ENCODE data around the gene PARVG. TPM values are rescaled to one million over a fixed set of nuclear protein-coding genes. Genes with fewer than 3 reads are reported as not detected.

PARVG gene
- polyA plus RNA-seq, 4 donors: 1.1 to 7.0 (median 5.5) TPM

DNA sequence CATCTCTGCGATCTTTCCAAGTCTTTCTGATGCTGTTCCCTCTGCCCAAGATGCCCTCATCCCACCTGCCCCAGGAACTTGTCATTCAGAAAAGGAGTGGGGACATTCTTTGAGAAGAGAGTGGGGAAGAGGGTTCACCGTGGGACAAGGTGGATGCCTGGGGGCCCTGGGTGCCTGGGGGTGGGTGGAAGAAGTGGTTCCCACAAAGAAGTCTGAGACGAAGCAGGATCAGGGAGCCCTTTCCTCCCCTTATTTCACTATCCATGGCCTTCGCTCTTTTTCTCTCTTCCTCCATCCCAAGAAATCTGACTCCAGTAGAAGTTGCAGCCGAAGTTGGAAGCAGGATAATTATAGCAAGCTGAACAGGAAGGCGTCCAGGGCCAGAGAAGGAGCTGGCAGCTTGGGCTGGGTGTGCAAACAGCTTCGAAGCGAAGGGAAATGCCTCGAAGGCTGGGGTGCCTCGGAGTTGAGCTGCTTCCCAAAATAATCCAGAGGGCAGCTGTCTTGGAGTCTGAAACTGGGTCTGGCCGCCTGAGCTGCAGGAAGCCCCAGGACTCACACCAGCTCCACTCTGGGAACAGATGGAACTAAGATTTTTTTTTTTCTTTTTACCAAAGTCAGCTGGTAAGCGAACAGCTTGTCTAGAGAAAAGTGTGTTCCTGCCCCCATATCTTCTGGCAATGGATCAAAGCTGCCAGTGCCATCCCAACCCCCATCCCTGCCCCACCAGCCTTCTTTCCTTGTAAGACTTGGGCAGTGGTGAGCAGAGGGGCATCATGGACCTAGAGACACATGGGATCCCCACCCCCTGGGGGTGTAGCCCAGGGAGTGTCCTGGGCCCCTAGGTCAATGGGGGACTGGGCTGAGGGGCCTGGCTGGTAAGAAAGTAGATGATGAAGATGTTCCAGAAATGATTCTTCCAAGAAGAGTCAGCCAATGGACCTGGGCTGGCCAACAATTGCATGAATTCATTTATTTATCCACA lies 31.5 kb downstream of the PARVG start:
- peaks cover 0 to 2% of the 10 kb centered on the region in 2 donors for H3K9me3 ChIP-seq (ENCODE audit: control insufficient read depth in 2 of 2, insufficient read depth in 1 of 2, low read depth in 1 of 2, low read length in 1 of 2)
- H3K4me1 ChIP-seq (ENCODE audit: control insufficient read depth in 3 of 3, insufficient read depth in 2 of 3, low read depth in 1 of 3, low read length in 2 of 3): no peaks in the 10 kb centered on the region
- DNase-seq (no peak), FAIRE-seq (no peak)
- no peak overlapping the region for H3K4me3 ChIP-seq (ENCODE audit: low read depth in 1 of 3, low read length in 3 of 3)
- 50 to 74% (median 67%) methylated on average over 12 of the region's 12 CpGs for WGBS, 3 donors
- H3K27ac ChIP-seq (ENCODE audit: low read depth in 1 of 3, low read length in 2 of 3): no peak overlapping the region
- no peaks in the 10 kb centered on the region for H3K27me3 ChIP-seq (ENCODE audit: control insufficient read depth in 3 of 3, insufficient read depth in 3 of 3, low read length in 3 of 3)
- no peaks in the 10 kb centered on the region for H3K36me3 ChIP-seq (ENCODE audit: control insufficient read depth in 3 of 3, insufficient read depth in 2 of 3, low read depth in 1 of 3, low read length in 3 of 3)

- Histone ChIP-seq H3K27me3 (ENCODE audit: control insufficient read depth in 3 of 3, insufficient read depth in 3 of 3, low read length in 3 of 3) (no peaks in the 10 kb centered on the region), H3K36me3 (ENCODE audit: control insufficient read depth in 3 of 3, insufficient read depth in 2 of 3, low read depth in 1 of 3, low read length in 3 of 3) (no peaks in the 10 kb centered on the region), H3K27ac (ENCODE audit: low read depth in 1 of 3, low read length in 2 of 3) (no peak overlapping the region), H3K9me3 (ENCODE audit: control insufficient read depth in 2 of 2, insufficient read depth in 1 of 2, low read depth in 1 of 2, low read length in 1 of 2) (peaks cover 0 to 2% of the 10 kb centered on the region in 2 donors), H3K4me3 (ENCODE audit: low read depth in 1 of 3, low read length in 3 of 3) (no peak overlapping the region), H3K4me1 (ENCODE audit: control insufficient read depth in 3 of 3, insufficient read depth in 2 of 3, low read depth in 1 of 3, low read length in 2 of 3) (no peaks in the 10 kb centered on the region)
- DNase-seq (no peak), FAIRE-seq (no peak)
- WGBS, 3 donors: 65 to 88% (median 84%) methylated on average over 1 of the region's 1 CpG
Observed at GRCh38 chr22:44212936-44213335, 32.2 kb downstream of the PARVG start.

GRCh38 chr22:44213489-44214043 lies 32.8 kb downstream of the PARVG start:
- 78 to 85% (median 84%) methylated on average over 3 of the region's 3 CpGs for WGBS, 3 donors
- H3K27ac ChIP-seq (ENCODE audit: low read depth in 1 of 3, low read length in 2 of 3): no peak overlapping the region
- H3K27me3 ChIP-seq (ENCODE audit: control insufficient read depth in 3 of 3, insufficient read depth in 3 of 3, low read length in 3 of 3): no peaks in the 10 kb centered on the region
- no peak overlapping the region for H3K4me3 ChIP-seq (ENCODE audit: low read depth in 1 of 3, low read length in 3 of 3)
- DNase-seq: no peak
- H3K4me1 ChIP-seq (ENCODE audit: control insufficient read depth in 3 of 3, insufficient read depth in 2 of 3, low read depth in 1 of 3, low read length in 2 of 3): no peaks in the 10 kb centered on the region
- FAIRE-seq: no peak
- peaks cover 0 to 2% of the 10 kb centered on the region in 2 donors for H3K9me3 ChIP-seq (ENCODE audit: control insufficient read depth in 2 of 2, insufficient read depth in 1 of 2, low read depth in 1 of 2, low read length in 1 of 2)
- H3K36me3 ChIP-seq (ENCODE audit: control insufficient read depth in 3 of 3, insufficient read depth in 2 of 3, low read depth in 1 of 3, low read length in 3 of 3): no peaks in the 10 kb centered on the region

- FAIRE-seq (no peak), DNase-seq (no peak)
- no peak overlapping the region for H3K4me3 ChIP-seq (ENCODE audit: low read depth in 1 of 3, low read length in 3 of 3)
- WGBS, 3 donors: 87 to 89% (median 88%) methylated on average over 3 of the region's 3 CpGs
- H3K27ac ChIP-seq (ENCODE audit: low read depth in 1 of 3, low read length in 2 of 3): no peak overlapping the region
- peaks cover 0 to 2% of the 10 kb centered on the region in 2 donors for H3K9me3 ChIP-seq (ENCODE audit: control insufficient read depth in 2 of 2, insufficient read depth in 1 of 2, low read depth in 1 of 2, low read length in 1 of 2)
- no peaks in the 10 kb centered on the region for H3K36me3 ChIP-seq (ENCODE audit: control insufficient read depth in 3 of 3, insufficient read depth in 2 of 3, low read depth in 1 of 3, low read length in 3 of 3)
- H3K4me1 ChIP-seq (ENCODE audit: control insufficient read depth in 3 of 3, insufficient read depth in 2 of 3, low read depth in 1 of 3, low read length in 2 of 3): no peaks in the 10 kb centered on the region
- no peaks in the 10 kb centered on the region for H3K27me3 ChIP-seq (ENCODE audit: control insufficient read depth in 3 of 3, insufficient read depth in 3 of 3, low read length in 3 of 3)
Observed at GRCh38 chr22:44214187-44214586, 33.5 kb downstream of the PARVG start.

GRCh38 chr22:44214764-44215163 lies 34.0 kb downstream of the PARVG start:
- Histone ChIP-seq H3K36me3 (ENCODE audit: control insufficient read depth in 3 of 3, insufficient read depth in 2 of 3, low read depth in 1 of 3, low read length in 3 of 3) (no peaks in the 10 kb centered on the region), H3K9me3 (ENCODE audit: control insufficient read depth in 2 of 2, insufficient read depth in 1 of 2, low read depth in 1 of 2, low read length in 1 of 2) (peaks cover 0 to 2% of the 10 kb centered on the region in 2 donors), H3K27ac (ENCODE audit: low read depth in 1 of 3, low read length in 2 of 3) (no peak overlapping the region), H3K4me1 (ENCODE audit: control insufficient read depth in 3 of 3, insufficient read depth in 2 of 3, low read depth in 1 of 3, low read length in 2 of 3) (no peaks in the 10 kb centered on the region), H3K4me3 (ENCODE audit: low read depth in 1 of 3, low read length in 3 of 3) (no peak overlapping the region), H3K27me3 (ENCODE audit: control insufficient read depth in 3 of 3, insufficient read depth in 3 of 3, low read length in 3 of 3) (no peaks in the 10 kb centered on the region)
- 78 to 81% (median 78%) methylated on average over 6 of the region's 6 CpGs for WGBS, 3 donors
- no peak for DNase-seq
- no peak for FAIRE-seq

DNA sequence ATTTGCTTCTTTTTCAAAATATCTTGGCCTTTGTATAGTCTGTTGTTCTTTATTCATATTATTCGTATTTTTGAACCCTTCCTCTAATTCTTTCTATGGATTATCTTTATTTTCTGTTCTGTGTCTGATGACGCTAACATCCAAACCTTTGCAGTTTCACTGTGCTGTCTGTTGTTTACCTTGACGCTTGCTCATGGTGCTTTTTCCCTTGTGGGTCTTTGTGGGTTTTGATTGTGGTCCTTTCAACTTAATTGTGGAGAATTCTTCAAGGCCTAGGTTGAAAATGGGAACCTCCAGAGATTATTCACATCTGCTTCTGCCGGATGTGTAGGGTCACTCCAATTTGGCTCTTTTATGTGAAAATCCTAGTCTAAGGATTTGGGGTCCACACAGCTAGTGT lies 34.6 kb downstream of the PARVG start:
- DNase-seq: no peak
- WGBS, 3 donors: 80 to 86% (median 82%) methylated on average over 4 of the region's 4 CpGs

GRCh38 chr22:44217346-44217745 lies 36.6 kb downstream of the PARVG start:
- DNase-seq (no peak), FAIRE-seq (no peak)
- no peak overlapping the region for H3K27ac ChIP-seq (ENCODE audit: low read depth in 1 of 3, low read length in 2 of 3)
- 68 to 88% (median 72%) methylated on average over 7 of the region's 7 CpGs for WGBS, 3 donors
- H3K36me3 ChIP-seq (ENCODE audit: control insufficient read depth in 3 of 3, insufficient read depth in 2 of 3, low read depth in 1 of 3, low read length in 3 of 3): no peaks in the 10 kb centered on the region
- H3K27me3 ChIP-seq (ENCODE audit: control insufficient read depth in 3 of 3, insufficient read depth in 3 of 3, low read length in 3 of 3): no peaks in the 10 kb centered on the region
- no peaks in the 10 kb centered on the region for H3K4me1 ChIP-seq (ENCODE audit: control insufficient read depth in 3 of 3, insufficient read depth in 2 of 3, low read depth in 1 of 3, low read length in 2 of 3)
- peaks cover 0 to 2% of the 10 kb centered on the region in 2 donors for H3K9me3 ChIP-seq (ENCODE audit: control insufficient read depth in 2 of 2, insufficient read depth in 1 of 2, low read depth in 1 of 2, low read length in 1 of 2)
- H3K4me3 ChIP-seq (ENCODE audit: low read depth in 1 of 3, low read length in 3 of 3): no peak overlapping the region

More for the DNA sequence above, 34.6 kb downstream of the PARVG start:
- no peak for FAIRE-seq
- no peaks in the 10 kb centered on the region for H3K27me3 ChIP-seq (ENCODE audit: control insufficient read depth in 3 of 3, insufficient read depth in 3 of 3, low read length in 3 of 3)
- H3K4me3 ChIP-seq (ENCODE audit: low read depth in 1 of 3, low read length in 3 of 3): no peak overlapping the region
- H3K27ac ChIP-seq (ENCODE audit: low read depth in 1 of 3, low read length in 2 of 3): no peak overlapping the region
- H3K9me3 ChIP-seq (ENCODE audit: control insufficient read depth in 2 of 2, insufficient read depth in 1 of 2, low read depth in 1 of 2, low read length in 1 of 2): peaks cover 0 to 2% of the 10 kb centered on the region in 2 donors
- H3K36me3 ChIP-seq (ENCODE audit: control insufficient read depth in 3 of 3, insufficient read depth in 2 of 3, low read depth in 1 of 3, low read length in 3 of 3): no peaks in the 10 kb centered on the region
- H3K4me1 ChIP-seq (ENCODE audit: control insufficient read depth in 3 of 3, insufficient read depth in 2 of 3, low read depth in 1 of 3, low read length in 2 of 3): no peaks in the 10 kb centered on the region

DNA sequence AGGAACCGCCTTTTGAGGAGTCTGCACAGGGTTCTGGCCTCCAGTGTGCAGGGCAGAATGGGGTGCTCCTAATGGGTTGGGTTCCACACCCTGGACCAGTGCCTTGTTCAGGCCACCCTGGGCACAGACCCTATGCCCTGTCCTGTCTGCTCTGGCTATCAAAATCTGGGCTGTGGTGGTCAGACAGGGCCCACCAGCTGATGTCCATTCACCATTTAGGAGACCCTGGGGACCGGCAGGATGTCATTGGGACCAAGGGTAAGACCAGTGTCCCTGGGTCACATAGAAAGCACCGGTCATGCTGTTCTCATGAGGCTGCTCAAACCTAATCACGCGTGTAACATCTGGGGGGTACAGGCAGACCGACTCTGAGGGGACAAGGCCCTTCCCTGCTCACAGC lies 37.3 kb downstream of the PARVG start:
- Histone ChIP-seq H3K36me3 (ENCODE audit: control insufficient read depth in 3 of 3, insufficient read depth in 2 of 3, low read depth in 1 of 3, low read length in 3 of 3) (no peaks in the 10 kb centered on the region), H3K9me3 (ENCODE audit: control insufficient read depth in 2 of 2, insufficient read depth in 1 of 2, low read depth in 1 of 2, low read length in 1 of 2) (peaks cover 0 to 2% of the 10 kb centered on the region in 2 donors), H3K27me3 (ENCODE audit: control insufficient read depth in 3 of 3, insufficient read depth in 3 of 3, low read length in 3 of 3) (no peaks in the 10 kb centered on the region), H3K4me3 (ENCODE audit: low read depth in 1 of 3, low read length in 3 of 3) (no peak overlapping the region), H3K4me1 (ENCODE audit: control insufficient read depth in 3 of 3, insufficient read depth in 2 of 3, low read depth in 1 of 3, low read length in 2 of 3) (no peaks in the 10 kb centered on the region), H3K27ac (ENCODE audit: low read depth in 1 of 3, low read length in 2 of 3) (no peak overlapping the region)
- WGBS, 3 donors: 77 to 90% (median 90%) methylated on average over 6 of the region's 6 CpGs
- no peak for DNase-seq
- FAIRE-seq: no peak
